Natural killer cell (primary cell): Measurements from ENCODE around the gene CD226. TPM values are rescaled to one million over a fixed set of nuclear protein-coding genes. Genes with fewer than 3 reads are reported as not detected.

Experiments used
- ATAC-seq, 3 donors: fragments of 150-1000 bp in 2 of 3; fragments of 200-7000 bp in 1 of 3; cut with Tn5 transposase; 1 replicate in 1 of 3; 2 replicates in 2 of 3; pipeline ENCODE4 v1.10.0; 2021; ENCODE audit warnings: mild to moderate bottlenecking in 2 of 3, moderate library complexity in 2 of 3
- DNase-seq, 2 donors: peaks; one replicate each; pipeline versions ENCODE4 v3.0.0 to v3.0.0-alpha.2; 2013 to 2021; ENCODE audit warnings: mixed read lengths in 1 of 2
- H3K27ac ChIP-seq: one replicate; pipeline ENCODE4 v1.5.1; 2013; ENCODE audit warnings: mild to moderate bottlenecking, low read length
- H3K27me3 ChIP-seq: one replicate; pipeline ENCODE4 v1.6.1; 2013; ENCODE audit warnings: low read length; ENCODE audit not compliant: control insufficient read depth, insufficient read depth
- H3K36me3 ChIP-seq: one replicate; pipeline ENCODE4 v1.6.1; 2013; ENCODE audit warnings: low read length; ENCODE audit not compliant: control insufficient read depth, insufficient read depth
- H3K4me1 ChIP-seq: one replicate; pipeline ENCODE4 v1.6.1; 2013; ENCODE audit warnings: low read length; ENCODE audit not compliant: control insufficient read depth, insufficient read depth
- H3K4me3 ChIP-seq: one replicate; pipeline ENCODE4 v1.5.1; 2013; ENCODE audit warnings: low read length
- H3K9me3 ChIP-seq: one replicate; pipeline ENCODE4 v1.6.1; 2013; ENCODE audit warnings: low read length; ENCODE audit not compliant: control insufficient read depth, insufficient read depth
- H3K27ac Mint-ChIP-seq, 2 donors: one replicate each; pipeline ENCODE4 v1.8.0; 2022; ENCODE audit warnings: mild to moderate bottlenecking in 2 of 2, mixed read lengths in 2 of 2, moderate library complexity in 1 of 2
- H3K27me3 Mint-ChIP-seq, 2 donors: one replicate each; pipeline ENCODE4 v1.8.0; 2022; ENCODE audit warnings: low read depth in 2 of 2, mixed read lengths in 2 of 2
- H3K36me3 Mint-ChIP-seq: one replicate; pipeline ENCODE4 v1.8.0; 2022; ENCODE audit warnings: mixed read lengths
- H3K4me1 Mint-ChIP-seq, 2 donors: one replicate each; pipeline ENCODE4 v1.8.0; 2022; ENCODE audit warnings: mixed read lengths in 2 of 2
- H3K4me3 Mint-ChIP-seq: one replicate; pipeline ENCODE4 v1.8.0; 2022; ENCODE audit warnings: mild to moderate bottlenecking, moderate library complexity, mixed read lengths
- H3K9me3 Mint-ChIP-seq, 2 donors: one replicate each; pipeline ENCODE4 v1.8.0; 2022; ENCODE audit warnings: mixed read lengths in 2 of 2
- CTCF ChIP-seq: fragments of 200-600 bp; IDR thresholded peaks from one replicate; pipeline ENCODE4 v1.8.0; 2022; ENCODE audit warnings: antibody characterized with exemption
- WGBS: methylation state at CpG from one replicate; pipeline ENCODE4 v1.1.7; 2013; ENCODE audit warnings: missing lambda C conversion rate; ENCODE audit not compliant: insufficient coverage; 5-methylcytosine and 5-hydroxymethylcytosine counted together
- intact Hi-C: fragments of 100-400 bp; cut with micrococcal nuclease; formaldehyde crosslinking; loops from one replicate; pipeline ENCODE4 v1.14.2; 2022
- total RNA-seq, 4 donors: library from RNA; stranded (reverse); fragments of 120-200 nt in 1 of 4; gene quantifications; one replicate each; pipeline versions ENCODE4 v1.2.3 to v1.2.4, GENCODE V29; 2013 to 2022

The CD226 gene
- total RNA-seq, 3 donors from 2014 or later (not counting 1 experiment from before 2014, with no cell fraction given), result 151 to 178 (median 162) TPM

- H3K4me3 Mint-ChIP-seq, result no peak overlapping the region
- peaks cover 20 to 23% of the 10 kb centered on the region in 2 donors for H3K4me1 Mint-ChIP-seq
- peaks cover 0 to 5% of the 10 kb centered on the region in 2 donors for H3K9me3 Mint-ChIP-seq
- ATAC-seq (no peak), DNase-seq (no peak)
- Histone ChIP-seq H3K27ac (no peak overlapping the region), H3K4me3 (no peak overlapping the region), H3K9me3 (no peaks in the 10 kb centered on the region), H3K36me3 (peaks cover 2% of the 10 kb centered on the region), H3K4me1 (no peaks in the 10 kb centered on the region), H3K27me3 (no peaks in the 10 kb centered on the region)
- TF ChIP-seq CTCF, result no peak
- 95% methylated on average over 2 of the region's 4 CpGs for WGBS
- no peak overlapping the region for H3K27ac Mint-ChIP-seq
- H3K36me3 Mint-ChIP-seq, result peaks cover 34% of the 10 kb centered on the region
- no peaks in the 10 kb centered on the region for H3K27me3 Mint-ChIP-seq
- intact Hi-C loops, result no loop called here
Measured at GRCh38 chr18:69814861-69815385, 132.8 kb downstream of the CD226 start.

- no peaks in the 10 kb centered on the region for H3K27me3 ChIP-seq
- no peak for TF ChIP-seq CTCF
- H3K4me3 ChIP-seq, result no peak overlapping the region
- H3K27ac ChIP-seq, result no peak overlapping the region
- no peaks in the 10 kb centered on the region for H3K4me1 ChIP-seq
- peaks cover 32% of the 10 kb centered on the region for H3K36me3 Mint-ChIP-seq
- H3K36me3 ChIP-seq, result no peaks in the 10 kb centered on the region
- H3K9me3 ChIP-seq, result no peaks in the 10 kb centered on the region
- intact Hi-C loops, result no loop called here
- H3K4me1 Mint-ChIP-seq, result peaks cover 21 to 23% of the 10 kb centered on the region in 2 donors
- DNase-seq (no peak), ATAC-seq (no peak)
- H3K4me3 Mint-ChIP-seq, result no peak overlapping the region
- H3K27me3 Mint-ChIP-seq, result no peaks in the 10 kb centered on the region
- peaks cover 0 to 6% of the 10 kb centered on the region in 2 donors for H3K9me3 Mint-ChIP-seq
- no peak overlapping the region for H3K27ac Mint-ChIP-seq
- WGBS, result no CpG with 5 or more reads among the region's 1 CpG
Measured at GRCh38 chr18:69813559-69813958, 134.1 kb downstream of the CD226 start.

GRCh38 chr18:69808399-69808798, 139.3 kb downstream of the CD226 start:
- H3K4me3 ChIP-seq, result no peak overlapping the region
- TF ChIP-seq CTCF, result no peak
- no peak overlapping the region for H3K27ac ChIP-seq
- Mint-ChIP-seq H3K36me3 (peaks cover 32% of the 10 kb centered on the region), H3K9me3 (peaks cover 0 to 6% of the 10 kb centered on the region in 2 donors), H3K27ac (peak overlapping the region in 1 of 2 donors; percentile 7), H3K27me3 (no peaks in the 10 kb centered on the region), H3K4me3 (no peak overlapping the region), H3K4me1 (peaks cover 11 to 13% of the 10 kb centered on the region in 2 donors)
- no peaks in the 10 kb centered on the region for H3K4me1 ChIP-seq
- no peaks in the 10 kb centered on the region for H3K27me3 ChIP-seq
- intact Hi-C loops, result no loop called here
- DNase-seq (no peak), ATAC-seq (no peak)
- H3K9me3 ChIP-seq, result no peaks in the 10 kb centered on the region
- no peaks in the 10 kb centered on the region for H3K36me3 ChIP-seq
- 100% methylated on average over 1 of the region's 2 CpGs for WGBS
